IgD-negative memory B cell (primary cell): ENCODE results near the gene GRXCR2. TPM values are rescaled to one million over a fixed set of nuclear protein-coding genes. Genes with fewer than 3 reads are reported as not detected.

Experiments used
- polyA plus RNA-seq: library from polyadenylated mRNA; unstranded; fragments of 300-500 nt; fragmentation: Illumina TruSeq; gene quantifications from one replicate; pipeline ENCODE4 v1.2.3, GENCODE V29; 2021

GRXCR2 gene
- polyA plus RNA-seq, 1 donor from 2014 or later = not detected

Other genes with a start within 250 kb of the GRXCR2 start
- gene PRELID2, start 37.7 kb downstream of the GRXCR2 start, polyA plus RNA-seq = 3.3 TPM
- gene SH3RF2, start 63.6 kb upstream of the GRXCR2 start, polyA plus RNA-seq = not detected
- not detected for gene PLAC8L1, start 232.6 kb upstream of the GRXCR2 start, polyA plus RNA-seq